ENCODE results near the gene POLK. TPM values are rescaled to one million over a fixed set of nuclear protein-coding genes. Genes with fewer than 3 reads are reported as not detected.

POLK gene
- total and polyA plus RNA-seq, 2 of the 13 experiments (the other 11 are each of a cell fraction or from before 2014, with no cell fraction given) = 8.6 to 11.7 TPM

- 95% methylated on average over 3 of the region's 3 CpGs for WGBS (ENCODE audit: low lambda C conversion rate)
These were observed 15.7 kb upstream of the POLK start for GRCh38 chr5:75496026-75496425.

GRCh38 chr5:75498208-75498777 lies 13.4 kb upstream of the POLK start:
- no peak overlapping the region for H3K4me2 ChIP-seq (ENCODE audit: low read depth, low read length)
- peaks cover 5 to 13% of the 10 kb centered on the region in 2 experiments for H3K36me3 ChIP-seq (replicated peaks in 1 of 2; ENCODE audit: control insufficient read depth in 1 of 2, insufficient read depth in 2 of 2, low read length in 2 of 2)
- no peak for TF ChIP-seq HOXA5 (CRISPR knock-in tag; IDR thresholded peaks at IDR 0.05)
- TF ChIP-seq ZBTB33 (CRISPR knock-in tag; IDR thresholded peaks at IDR 0.05) = peak; percentile 76
- H2AFZ ChIP-seq (ENCODE audit: low read length) = no peak overlapping the region
- intact Hi-C loops (cut with micrococcal nuclease; ENCODE audit: unreplicated experiment) = no loop called here
- H3K9me3 ChIP-seq (ENCODE audit: low read length) = no peaks in the 10 kb centered on the region
- no peaks in the 10 kb centered on the region for H4K20me1 ChIP-seq (ENCODE audit: insufficient read depth, low read length)
- no peak overlapping the region for H3K27ac ChIP-seq (ENCODE audit: extremely low read length, insufficient read depth, low read length)
- POLR2A ChIA-PET = no interaction called here
- no peak overlapping the region for H3K9ac ChIP-seq (ENCODE audit: insufficient read depth, low read depth, low read length)
- FAIRE-seq = no peak
- WGBS (ENCODE audit: low lambda C conversion rate) = 93% methylated on average over 6 of the region's 7 CpGs
- H3K79me2 ChIP-seq (ENCODE audit: insufficient read depth, low read length) = peaks cover 2% of the 10 kb centered on the region
- ATAC-seq = no peak
- no peak overlapping the region for H3K4me3 ChIP-seq (replicated peaks in 1 of 3; ENCODE audit: insufficient read depth in 1 of 3, low read depth in 2 of 3, low read length in 3 of 3)
- in situ Hi-C loops (cut with HindIII; ENCODE audit: extremely low pct_ligation_motif_present, low pct_unique_long_range_greater_than_20kb) = no loop called here
- H3K4me1 ChIP-seq (ENCODE audit: insufficient read depth, low read length) = no peaks in the 10 kb centered on the region
- CTCF ChIA-PET (ENCODE audit: low intra/inter-chr PET ratio, low total read pairs) = no interaction called here
- no peak for DNase-seq (ENCODE audit: low spot score)
- BruUV-seq (replicated peaks) = no TSS peak
- H3K27me3 ChIP-seq (ENCODE audit: control insufficient read depth in 1 of 2, insufficient read depth in 2 of 2, low read length in 2 of 2) = no peaks in the 10 kb centered on the region

More at GRCh38 chr5:75496026-75496425, 15.7 kb upstream of the POLK start:
- TF ChIP-seq FLYWCH1 (CRISPR knock-in tag; IDR thresholded peaks at IDR 0.05) = no peak
- no peak for TF ChIP-seq NFKBIZ (CRISPR knock-in tag; IDR thresholded peaks at IDR 0.05)
- no peak for TF ChIP-seq KMT2A (CRISPR knock-in tag; IDR thresholded peaks at IDR 0.05)
- no peak for TF ChIP-seq ZNF605 (CRISPR knock-in tag; IDR thresholded peaks at IDR 0.05)
- Histone ChIP-seq H4K20me1 (ENCODE audit: insufficient read depth, low read length) (no peaks in the 10 kb centered on the region), H3K27me3 (ENCODE audit: control insufficient read depth in 1 of 2, insufficient read depth in 2 of 2, low read length in 2 of 2) (no peaks in the 10 kb centered on the region), H3K9ac (ENCODE audit: insufficient read depth, low read depth, low read length) (no peak overlapping the region), H3K36me3 (replicated peaks in 1 of 2; ENCODE audit: control insufficient read depth in 1 of 2, insufficient read depth in 2 of 2, low read length in 2 of 2) (peaks cover 6 to 21% of the 10 kb centered on the region in 2 experiments), H3K27ac (ENCODE audit: extremely low read length, insufficient read depth, low read length) (no peak overlapping the region), H2AFZ (ENCODE audit: low read length) (no peak overlapping the region), H3K9me3 (ENCODE audit: low read length) (no peaks in the 10 kb centered on the region), H3K4me2 (ENCODE audit: low read depth, low read length) (no peak overlapping the region), H3K79me2 (ENCODE audit: insufficient read depth, low read length) (peaks cover 2% of the 10 kb centered on the region), H3K4me3 (replicated peaks in 1 of 3; ENCODE audit: insufficient read depth in 1 of 3, low read depth in 2 of 3, low read length in 3 of 3) (no peak overlapping the region), H3K4me1 (ENCODE audit: insufficient read depth, low read length) (no peaks in the 10 kb centered on the region)
- ChIA-PET POLR2A (no interaction called here), CTCF (ENCODE audit: low intra/inter-chr PET ratio, low total read pairs) (no interaction called here)
- no peak for FAIRE-seq
- in situ Hi-C loops (cut with HindIII; ENCODE audit: extremely low pct_ligation_motif_present, low pct_unique_long_range_greater_than_20kb) = no loop called here
- BruUV-seq (replicated peaks) = no TSS peak
- intact Hi-C loops (cut with micrococcal nuclease; ENCODE audit: unreplicated experiment) = no loop called here
- no peak for ATAC-seq
- DNase-seq (ENCODE audit: low spot score) = no peak
